Esophagus (tissue), 2 donors: ENCODE data around the gene TMEM109. TPM values are rescaled to one million over a fixed set of nuclear protein-coding genes. Genes with fewer than 3 reads are reported as not detected.
"Not testable (repeated sequence)": the region's sequence is repeated elsewhere in the genome, so short reads cannot be mapped to it uniquely, and the experiment has no call there.

Experiments
- H3K27ac ChIP-seq, 2 donors: one replicate each; pipeline ENCODE4 v1.5.1; 2013; ENCODE audit warnings: low read depth in 2 of 2, mild to moderate bottlenecking in 2 of 2, inconsistent platforms in 1 of 2, low read length in 1 of 2, moderate library complexity in 1 of 2
- H3K27me3 ChIP-seq, 2 donors: one replicate each; pipeline ENCODE4 v1.6.1; 2013; ENCODE audit warnings: low read length in 2 of 2, control low read depth in 1 of 2, mild to moderate bottlenecking in 1 of 2; ENCODE audit not compliant: insufficient read depth in 2 of 2, control insufficient read depth in 1 of 2
- H3K36me3 ChIP-seq, 2 donors: one replicate each; pipeline ENCODE4 v1.6.1; 2013; ENCODE audit warnings: low read length in 1 of 2; ENCODE audit not compliant: control insufficient read depth in 2 of 2, insufficient read depth in 2 of 2
- H3K4me1 ChIP-seq, 2 donors: one replicate each; pipeline ENCODE4 v1.6.1; 2013; ENCODE audit warnings: low read length in 1 of 2; ENCODE audit not compliant: control insufficient read depth in 2 of 2, insufficient read depth in 2 of 2
- H3K4me3 ChIP-seq, 2 donors: one replicate each; pipeline ENCODE4 v1.5.1; 2013; ENCODE audit warnings: low read length in 2 of 2, mild to moderate bottlenecking in 2 of 2, low read depth in 1 of 2, moderate library complexity in 1 of 2
- H3K9me3 ChIP-seq, 2 donors: one replicate each; pipeline ENCODE4 v1.6.1; 2013; ENCODE audit warnings: mild to moderate bottlenecking in 2 of 2, low read depth in 1 of 2, low read length in 1 of 2, moderate library complexity in 1 of 2; ENCODE audit not compliant: control insufficient read depth in 2 of 2, insufficient read depth in 1 of 2
- WGBS, 2 donors: extraction: QIAGEN DNeasy Blood & Tissue Kit; methylation state at CpG; one replicate each; pipeline ENCODE4 v1.1.7; 2013; 5-methylcytosine and 5-hydroxymethylcytosine counted together
- polyA plus RNA-seq, 2 donors: library from polyadenylated mRNA; stranded (reverse); fragments of 200-250 nt; gene quantifications; one replicate each; pipeline ENCODE4 v1.2.3, GENCODE V29; 2013
- donor health status: healthy with polysubstance abuse.
- donor health status: Bipolar disorder and iron deficiency.

TMEM109 gene
- polyA plus RNA-seq, 2 donors = 68.4 to 112 TPM

GRCh38 chr11:60909680-60910280 is 4.2 kb upstream of the TMEM109 start:
- not testable (repeated sequence) for H3K4me1 ChIP-seq, H3K9me3 ChIP-seq, H3K36me3 ChIP-seq, H3K27me3 ChIP-seq, H3K27ac ChIP-seq, H3K4me3 ChIP-seq
- WGBS, 2 donors = 57 to 71% methylated on average over 3 of the region's 3 CpGs

DNA sequence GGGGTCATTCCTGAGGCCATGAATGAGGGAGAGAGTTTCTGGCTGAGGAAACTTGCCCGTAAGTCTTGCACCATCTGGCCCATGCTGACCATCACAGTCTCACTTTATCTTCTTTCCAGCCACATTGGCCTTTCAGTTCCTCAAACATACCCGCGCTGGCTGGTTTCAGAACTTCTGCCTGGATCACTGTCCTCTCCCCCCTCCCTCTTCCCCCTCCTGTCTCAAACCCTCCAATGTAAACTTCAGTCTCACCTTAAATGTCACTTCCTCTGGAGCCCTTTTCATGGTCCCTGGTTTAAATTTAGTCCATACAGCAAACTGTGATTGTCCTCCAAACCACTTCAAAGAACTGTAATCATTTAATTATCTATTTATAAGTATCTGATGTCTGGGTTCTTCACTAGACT is 3.7 kb upstream of the TMEM109 start:
- H3K4me1 ChIP-seq = peaks cover 0 to 7% of the 10 kb centered on the region in 2 donors
- no peaks in the 10 kb centered on the region for H3K36me3 ChIP-seq
- H3K27ac ChIP-seq = no peak overlapping the region
- no peaks in the 10 kb centered on the region for H3K27me3 ChIP-seq
- no peaks in the 10 kb centered on the region for H3K9me3 ChIP-seq
- H3K4me3 ChIP-seq = no peak overlapping the region
- 75 to 84% methylated on average over 3 of the region's 3 CpGs for WGBS, 2 donors

GRCh38 chr11:60910711-60911380 is 3.1 kb upstream of the TMEM109 start:
- 68 to 71% methylated on average over 5 of the region's 5 CpGs for WGBS, 2 donors
- H3K9me3 ChIP-seq = no peaks in the 10 kb centered on the region
- no peak overlapping the region for H3K27ac ChIP-seq
- H3K4me3 ChIP-seq = no peak overlapping the region
- peaks cover 0 to 11% of the 10 kb centered on the region in 2 donors for H3K4me1 ChIP-seq
- no peaks in the 10 kb centered on the region for H3K36me3 ChIP-seq
- no peaks in the 10 kb centered on the region for H3K27me3 ChIP-seq

GRCh38 chr11:60912223-60912850 is 1.6 kb upstream of the TMEM109 start:
- no peaks in the 10 kb centered on the region for H3K27me3 ChIP-seq
- H3K4me3 ChIP-seq = no peak overlapping the region
- WGBS, 2 donors = 73 to 76% methylated on average over 12 of the region's 12 CpGs
- H3K27ac ChIP-seq = no peak overlapping the region
- H3K9me3 ChIP-seq = no peaks in the 10 kb centered on the region
- no peaks in the 10 kb centered on the region for H3K36me3 ChIP-seq
- peaks cover 3 to 17% of the 10 kb centered on the region in 2 donors for H3K4me1 ChIP-seq

- peaks cover 3 to 17% of the 10 kb centered on the region in 2 donors for H3K4me1 ChIP-seq
- H3K36me3 ChIP-seq = no peaks in the 10 kb centered on the region
- no peaks in the 10 kb centered on the region for H3K27me3 ChIP-seq
- peak overlapping the region; percentile 51 to 93 for H3K27ac ChIP-seq
- 64 to 75% methylated on average over 22 of the region's 22 CpGs for WGBS, 2 donors
- no peak overlapping the region for H3K4me3 ChIP-seq
- H3K9me3 ChIP-seq = no peaks in the 10 kb centered on the region
Observed at GRCh38 chr11:60912851-60913528, 968 bp upstream of the TMEM109 start.

GRCh38 chr11:60914633-60915247 is 782 bp downstream of the TMEM109 start:
- Histone ChIP-seq H3K4me3 (peak overlapping the region; percentile 72 to 91), H3K36me3 (peaks cover 0 to 3% of the 10 kb centered on the region in 2 donors), H3K9me3 (no peaks in the 10 kb centered on the region), H3K27me3 (no peaks in the 10 kb centered on the region), H3K4me1 (peaks cover 7 to 25% of the 10 kb centered on the region in 2 donors), H3K27ac (peak overlapping the region; percentile 93 to 95)
- WGBS, 2 donors = 0% methylated on average over 29 to 31 of the region's 31 CpGs

- no peaks in the 10 kb centered on the region for H3K27me3 ChIP-seq
- peak overlapping the region; percentile 93 to 95 for H3K27ac ChIP-seq
- no peaks in the 10 kb centered on the region for H3K9me3 ChIP-seq
- peaks cover 9 to 28% of the 10 kb centered on the region in 2 donors for H3K4me1 ChIP-seq
- peaks cover 0 to 8% of the 10 kb centered on the region in 2 donors for H3K36me3 ChIP-seq
- 4% methylated on average over 17 of the region's 17 CpGs for WGBS, 2 donors
- H3K4me3 ChIP-seq = peak overlapping the region; percentile 72 to 91
Observed at GRCh38 chr11:60915248-60915914, 1.4 kb downstream of the TMEM109 start.

GRCh38 chr11:60916669-60917206 is 2.8 kb downstream of the TMEM109 start:
- peaks cover 5 to 21% of the 10 kb centered on the region in 2 donors for H3K36me3 ChIP-seq
- no peaks in the 10 kb centered on the region for H3K27me3 ChIP-seq
- peaks cover 9 to 31% of the 10 kb centered on the region in 2 donors for H3K4me1 ChIP-seq
- H3K9me3 ChIP-seq = no peaks in the 10 kb centered on the region
- peak overlapping the region; percentile 65 to 86 for H3K27ac ChIP-seq
- H3K4me3 ChIP-seq = no peak overlapping the region
- WGBS, 2 donors = 48 to 55% methylated on average over 3 of the region's 3 CpGs
